Camera-type eye (tissue), 1 donor: ENCODE results near the gene CD99. TPM values are rescaled to one million over a fixed set of nuclear protein-coding genes. Genes with fewer than 3 reads are reported as not detected.

Source experiments
- total RNA-seq: library from RNA; depleted of rRNA; stranded (reverse); fragments of >200 nt; gene quantifications from one replicate; pipeline ENCODE4 v1.2.3, GENCODE V29; 2014

The CD99 gene
- 77.2 TPM for total RNA-seq

GRCh38 chrX:2690856-2691542 is at the start of gene CD99:
Gene CD99, plus strand, starts transcription at chrX:2691295. Its CDS starts 66 bp downstream, at chrX:2691361.

GRCh38 chrX:2751874-2752300 is 60.8 kb downstream of the CD99 start, which contains the start of gene XG:
Gene XG, plus strand, starts transcription at chrX:2752040. Its CDS starts 235 bp downstream, at chrX:2752275.

Other genes with a start within 250 kb of the CD99 start
- gene DHRSX, start 190.3 kb upstream of the CD99 start, total RNA-seq, result 24.5 TPM
- gene ZBED1, start 190.3 kb upstream of the CD99 start, total RNA-seq, result 45.2 TPM
- 5.5 TPM for gene XG, start 60.7 kb downstream of the CD99 start, total RNA-seq
- gene GYG2, start 137.6 kb downstream of the CD99 start, total RNA-seq, result 10.5 TPM
- gene ARSD, start 238.0 kb downstream of the CD99 start, total RNA-seq, result 31.8 TPM